GM19099 (cell line): ENCODE data around the gene NEBL.

Source experiments
- POLR2A ChIP-seq: IDR thresholded peaks from 3 replicates; pipeline ENCODE4 v1.6.1; 2011; ENCODE audit warnings: low read depth; ENCODE audit not compliant: insufficient read length; ENCODE audit errors: extremely low read depth

The NEBL gene

DNA sequence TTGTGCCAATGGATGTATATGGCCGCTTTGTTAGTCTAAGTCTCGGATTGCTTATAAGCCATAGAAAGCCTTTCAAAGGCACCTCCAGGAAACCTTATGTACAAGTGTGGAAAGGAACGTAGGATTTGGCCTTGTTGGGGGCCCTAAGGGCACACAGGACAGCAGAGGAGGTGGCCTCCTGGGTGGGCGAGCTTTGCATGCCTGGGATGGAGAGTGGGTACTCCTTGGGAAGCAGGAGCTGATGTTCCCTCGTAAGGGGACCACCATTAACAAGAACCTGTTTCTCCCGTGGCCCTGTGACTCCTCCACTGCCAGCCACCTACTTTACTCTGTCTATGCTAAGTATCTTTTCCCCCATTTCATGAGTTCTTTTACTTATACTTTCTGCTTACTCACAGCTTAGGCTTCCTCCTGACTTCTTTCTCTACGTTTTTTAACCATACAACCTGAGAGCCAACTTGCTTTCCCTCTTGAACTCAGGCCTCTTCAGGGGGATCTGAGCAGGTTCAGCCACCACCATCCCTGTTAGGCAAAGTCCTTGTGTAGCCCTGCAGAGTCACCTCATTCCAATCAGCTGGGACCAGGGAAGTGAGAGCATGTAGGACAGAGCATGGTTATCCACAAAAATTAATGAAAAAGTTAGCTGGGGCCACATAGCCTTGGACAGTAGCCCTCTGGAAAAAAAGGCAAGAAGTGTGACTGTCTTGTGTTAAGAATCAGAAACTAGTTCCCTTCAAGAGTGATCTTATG lies 118.9 kb downstream of the NEBL start:
- no peak for TF ChIP-seq POLR2A

DNA sequence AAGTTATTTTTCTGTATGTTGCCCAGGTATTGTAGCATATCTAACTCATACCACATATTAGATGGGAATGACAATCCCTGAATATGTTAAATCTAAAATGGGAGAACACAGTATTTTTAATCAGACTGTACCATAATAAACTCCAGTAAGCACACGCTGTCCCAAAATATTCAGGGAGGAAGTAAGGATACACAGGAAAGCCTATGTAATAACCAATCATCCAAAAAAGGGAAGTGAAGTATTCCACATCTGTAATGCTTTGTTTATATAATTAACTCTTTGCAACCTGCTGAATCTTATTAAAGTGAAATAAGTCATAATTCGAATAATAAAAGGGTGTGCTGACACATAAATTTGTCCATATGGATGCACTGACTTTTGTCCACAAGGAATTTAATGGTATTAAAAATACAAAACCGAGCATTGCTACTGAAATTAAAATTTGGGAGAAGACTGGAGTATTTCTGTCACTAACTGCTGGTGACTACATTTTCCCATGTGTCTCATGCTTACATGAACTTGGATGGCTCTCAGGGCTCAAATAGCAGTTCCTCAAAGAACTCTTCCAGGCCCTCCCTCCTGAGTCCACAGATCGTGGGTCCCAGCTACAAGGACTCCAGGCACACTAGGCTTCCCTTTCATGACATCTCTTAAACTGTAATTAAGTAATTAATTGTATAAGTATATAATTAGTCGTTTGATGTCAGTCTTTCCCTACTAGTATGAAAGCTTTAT lies 120.6 kb downstream of the NEBL start:
- TF ChIP-seq POLR2A = no peak

- no peak for TF ChIP-seq POLR2A
Observed at GRCh38 chr10:20771051-20771450, 126.1 kb downstream of the NEBL start.

DNA sequence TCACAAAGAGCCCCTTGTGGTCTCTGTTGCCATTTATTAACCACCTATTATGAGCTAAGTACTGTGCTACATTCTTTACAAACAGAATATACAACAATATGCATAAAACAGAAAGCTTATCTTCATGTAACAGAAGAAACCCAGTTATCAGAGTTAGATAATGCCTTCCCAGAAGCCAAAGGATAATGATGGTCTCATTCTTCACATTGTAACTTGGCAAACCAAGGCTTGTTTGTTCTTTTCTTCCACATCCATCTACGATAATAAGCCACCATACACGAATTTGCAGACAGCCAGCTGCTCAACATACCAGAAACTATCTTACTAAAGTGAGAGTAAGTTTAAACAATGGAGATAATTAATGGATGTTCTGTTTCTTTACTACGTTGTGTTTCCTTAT lies 127.6 kb downstream of the NEBL start:
- TF ChIP-seq POLR2A = no peak

GRCh38 chr10:20768843-20769242 lies 128.3 kb downstream of the NEBL start:
- no peak for TF ChIP-seq POLR2A

GRCh38 chr10:20767028-20767427 lies 130.1 kb downstream of the NEBL start:
- TF ChIP-seq POLR2A = no peak

DNA sequence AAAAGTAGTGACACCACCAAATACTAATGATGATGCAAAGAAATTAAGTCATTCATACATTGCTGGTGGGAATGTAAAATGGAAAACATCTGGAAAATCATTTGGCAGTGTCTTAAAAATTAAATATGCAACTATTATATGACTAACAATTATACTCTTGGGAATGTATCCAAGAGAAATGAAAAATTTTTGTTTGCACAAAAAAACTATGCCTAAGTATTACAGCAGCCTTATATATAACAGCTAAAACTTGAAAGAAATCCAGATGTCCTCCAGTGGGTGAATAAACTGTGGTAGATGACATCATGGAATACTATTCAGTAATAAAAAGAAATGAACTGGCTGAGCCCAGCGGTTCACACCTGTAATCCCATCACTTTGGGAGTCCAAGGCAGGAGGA lies 132.0 kb downstream of the NEBL start:
- no peak for TF ChIP-seq POLR2A

DNA sequence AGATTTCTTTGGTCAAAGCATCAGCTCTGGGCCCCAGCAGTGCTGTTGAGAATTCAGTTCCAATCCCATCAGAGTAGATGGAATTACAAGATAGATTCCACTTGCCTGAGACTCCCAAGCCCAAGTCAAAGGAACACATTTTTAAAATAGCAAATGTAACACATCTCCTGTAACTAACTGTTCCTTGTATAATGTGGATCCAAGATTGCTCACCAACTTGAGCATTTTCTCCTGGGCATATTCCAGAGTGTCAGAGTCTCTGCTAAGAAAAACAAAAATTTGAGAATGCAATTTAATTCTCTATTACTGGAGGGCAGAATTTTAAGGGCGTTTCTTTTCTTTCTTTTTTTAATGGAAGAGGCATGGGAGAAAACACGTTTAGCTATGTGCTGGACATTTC lies 136.7 kb downstream of the NEBL start:
- TF ChIP-seq POLR2A = no peak

DNA sequence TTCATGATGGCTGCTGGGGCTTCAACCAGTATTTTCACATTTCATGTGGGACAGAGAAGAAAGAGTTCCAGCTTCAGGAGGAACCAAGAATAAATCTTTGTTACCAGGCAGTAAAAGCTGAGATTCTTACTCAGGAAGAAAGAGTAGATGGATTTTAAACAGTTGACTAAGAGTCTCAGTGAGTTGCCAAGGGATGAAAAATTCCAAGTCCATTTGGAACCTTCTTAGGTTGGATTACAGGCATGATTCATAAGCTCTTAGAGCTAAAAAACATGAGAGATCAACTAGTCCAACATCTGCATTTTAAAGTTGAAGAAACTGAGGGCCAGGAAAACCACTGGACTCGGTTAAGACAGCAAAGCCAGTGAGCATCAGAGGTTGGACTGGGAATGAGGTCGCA lies 148.6 kb downstream of the NEBL start:
- no peak for TF ChIP-seq POLR2A

- no peak for TF ChIP-seq POLR2A
Observed at GRCh38 chr10:20747782-20748181, 149.3 kb downstream of the NEBL start.

GRCh38 chr10:20746856-20747255 lies 150.3 kb downstream of the NEBL start:
- no peak for TF ChIP-seq POLR2A

GRCh38 chr10:20745556-20746375 lies 151.3 kb downstream of the NEBL start:
- TF ChIP-seq POLR2A = no peak

DNA sequence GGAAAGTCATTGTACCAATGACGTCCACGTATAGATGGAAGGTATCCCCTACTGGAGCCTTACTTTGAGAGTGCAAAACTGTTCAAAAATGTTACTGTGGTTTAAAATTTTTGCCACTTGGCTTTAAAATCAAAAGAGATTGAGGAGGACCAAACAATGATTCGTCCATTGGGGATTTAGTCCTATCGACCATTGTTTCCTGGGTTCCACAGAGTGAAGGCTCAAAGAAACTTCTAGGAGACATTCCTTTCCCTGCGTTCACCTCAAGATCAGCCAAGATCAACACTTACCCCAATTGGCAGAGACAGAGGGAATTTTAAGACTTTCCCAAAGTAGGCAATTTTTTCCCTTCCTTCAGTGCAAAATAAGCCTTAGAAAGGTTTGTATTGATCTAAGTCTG lies 152.3 kb downstream of the NEBL start:
- TF ChIP-seq POLR2A = no peak

- TF ChIP-seq POLR2A = no peak
Observed at GRCh38 chr10:20743942-20744341, 153.2 kb downstream of the NEBL start.

GRCh38 chr10:20742737-20743541 lies 154.2 kb downstream of the NEBL start:
- no peak for TF ChIP-seq POLR2A
